Superior temporal gyrus (tissue), 1 donor: ENCODE results near the gene SERPINI1.
A peak's percentile ranks its signal among the peaks of the same experiment; 100 is the strongest.
"Not testable (repeated sequence)": the region's sequence is repeated elsewhere in the genome, so short reads cannot be mapped to it uniquely, and the experiment has no call there.

Experiments
- DNase-seq: peaks from one replicate; pipeline ENCODE4 v3.0.0-alpha.2; 2016; ENCODE audit errors: extremely low spot score

Gene SERPINI1

DNA sequence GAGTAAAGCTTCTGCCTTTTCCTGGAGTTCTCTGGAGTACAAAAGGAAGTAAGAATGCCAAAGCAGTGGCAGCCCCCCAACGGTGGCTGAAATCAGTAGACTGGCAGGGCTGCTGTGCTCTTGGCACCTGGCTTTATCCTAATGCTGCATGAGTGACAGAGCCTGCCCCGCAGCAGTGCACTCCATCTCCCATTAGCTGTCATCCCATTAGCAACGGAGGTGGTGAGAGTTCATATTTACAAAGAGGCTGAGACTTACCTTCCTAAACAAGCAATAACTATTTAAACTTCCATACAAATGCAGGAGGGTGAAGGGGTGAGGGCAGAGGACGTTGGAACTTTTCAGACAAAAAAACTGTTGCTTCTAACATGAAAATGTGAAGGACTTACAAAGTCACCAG, 51.9 kb downstream of the SERPINI1 start:
- DNase-seq, result no peak

DNA sequence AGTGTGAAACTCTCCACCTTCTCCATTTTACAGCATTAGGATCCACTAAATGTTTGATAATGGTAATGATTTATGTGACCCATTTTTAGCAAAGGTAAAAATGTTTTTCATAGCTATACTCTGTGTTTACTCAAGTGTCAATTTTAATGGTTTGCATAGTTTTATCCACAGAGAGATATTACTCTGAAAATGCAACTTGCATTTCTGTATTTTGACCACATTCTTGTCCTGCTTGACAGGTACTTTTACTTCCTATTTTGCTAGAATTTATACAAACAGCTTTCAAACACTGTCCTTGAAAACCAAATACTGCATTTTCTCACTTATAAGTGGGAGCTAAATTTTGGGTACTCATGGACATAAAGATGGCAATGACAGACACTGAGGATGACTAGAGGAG, 62.9 kb downstream of the SERPINI1 start:
- no peak for DNase-seq

DNA sequence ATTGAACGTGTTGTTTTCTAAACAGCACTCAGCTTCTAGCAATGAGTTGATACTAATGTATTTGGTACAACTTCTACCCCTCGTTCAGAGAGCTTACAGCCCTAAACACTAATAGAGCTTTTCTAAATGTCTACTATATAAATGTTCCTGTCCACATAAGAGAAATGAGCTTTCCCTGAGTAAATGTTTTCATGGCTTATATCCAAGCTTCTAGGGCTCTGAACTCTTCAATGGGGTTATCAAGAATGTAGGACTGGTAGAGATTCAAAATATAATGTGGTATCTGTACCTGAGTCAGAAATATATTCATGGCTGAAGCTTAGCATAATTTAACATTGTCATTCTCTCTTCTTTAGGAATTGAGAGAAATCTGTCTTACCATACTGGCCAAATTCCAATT, 73.4 kb downstream of the SERPINI1 start:
- no peak for DNase-seq

DNA sequence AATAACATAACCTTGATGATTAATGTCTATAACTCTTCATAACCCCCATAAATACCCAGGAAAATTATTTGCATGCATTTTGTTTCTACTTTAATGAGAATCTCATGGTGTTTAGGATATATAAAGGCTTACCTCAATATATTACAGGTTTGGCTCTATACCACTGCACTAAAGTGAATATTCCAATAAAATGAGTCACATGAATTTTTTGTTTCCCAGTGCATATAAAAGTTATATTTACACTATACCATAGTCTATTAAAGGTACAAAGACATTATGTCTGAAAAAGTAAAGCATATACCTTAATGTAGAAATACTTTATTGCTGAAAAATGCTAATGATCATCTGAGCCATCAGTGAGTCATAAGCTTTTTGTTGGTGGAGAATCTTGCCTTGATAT, 74.7 kb downstream of the SERPINI1 start:
- DNase-seq, result no peak

DNA sequence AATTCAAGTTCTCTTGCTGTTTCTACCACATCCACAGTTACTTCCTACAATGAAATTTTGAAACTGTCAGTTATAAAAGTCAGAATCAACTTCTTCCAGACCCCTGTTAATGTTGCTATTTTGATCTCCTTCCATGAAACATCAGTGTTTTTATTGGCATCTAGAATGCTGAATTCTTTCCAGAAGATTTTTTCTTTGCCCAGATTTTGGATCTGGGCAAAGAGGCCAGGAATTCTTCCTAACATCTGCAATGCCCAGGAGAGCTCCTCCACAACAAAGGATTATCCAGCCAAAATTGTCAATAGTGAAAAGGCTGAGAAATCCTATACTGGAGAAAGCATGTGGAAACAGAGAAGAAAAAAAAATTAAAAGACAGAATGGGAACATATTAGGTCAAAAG, 75.5 kb downstream of the SERPINI1 start:
- DNase-seq, result no peak

DNA sequence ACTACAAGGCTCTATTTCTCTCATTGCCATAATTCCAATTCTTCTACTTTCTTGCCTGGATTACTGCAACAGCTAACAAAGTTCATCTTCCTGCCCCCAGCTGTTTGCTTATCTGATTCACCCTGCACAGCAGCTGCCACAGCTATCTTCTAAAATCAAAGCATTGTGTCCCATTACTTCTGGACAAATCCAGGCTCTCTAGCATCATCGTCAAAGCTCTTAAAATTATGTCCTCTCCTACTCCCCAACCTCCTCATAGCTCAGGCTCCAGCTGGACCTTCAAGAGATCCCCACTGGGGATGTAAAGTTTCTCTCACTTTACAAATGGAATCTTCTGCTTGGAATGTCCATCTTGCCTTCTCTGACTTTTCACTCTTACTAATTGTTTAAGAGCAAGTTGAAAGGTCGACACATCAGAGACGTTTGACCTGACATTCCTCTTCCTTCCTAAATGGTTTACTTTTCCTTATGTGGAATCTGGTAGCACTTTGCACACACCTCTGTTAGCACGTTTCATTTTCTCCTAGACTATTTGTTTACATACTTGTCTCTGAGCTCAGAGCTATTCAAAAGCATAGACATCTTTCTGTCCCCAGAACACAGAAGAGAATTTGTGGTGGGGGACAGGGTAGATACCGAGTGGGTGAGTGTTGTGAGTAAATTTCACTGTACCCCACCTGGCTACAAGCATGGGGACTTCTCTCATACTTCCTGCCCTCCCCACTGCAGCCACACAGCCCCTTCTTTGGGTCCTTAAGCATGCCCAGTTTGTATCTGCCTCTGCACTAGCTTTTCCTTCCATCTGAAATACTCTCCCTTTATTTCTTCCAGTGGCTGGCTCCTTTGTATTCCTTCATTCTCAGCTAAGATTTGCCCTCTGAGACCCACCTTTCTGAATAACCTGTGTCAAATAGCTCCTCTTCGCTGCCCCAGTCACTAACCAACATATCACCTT, 77.9 kb downstream of the SERPINI1 start:
- DNase-seq, result no peak

DNA sequence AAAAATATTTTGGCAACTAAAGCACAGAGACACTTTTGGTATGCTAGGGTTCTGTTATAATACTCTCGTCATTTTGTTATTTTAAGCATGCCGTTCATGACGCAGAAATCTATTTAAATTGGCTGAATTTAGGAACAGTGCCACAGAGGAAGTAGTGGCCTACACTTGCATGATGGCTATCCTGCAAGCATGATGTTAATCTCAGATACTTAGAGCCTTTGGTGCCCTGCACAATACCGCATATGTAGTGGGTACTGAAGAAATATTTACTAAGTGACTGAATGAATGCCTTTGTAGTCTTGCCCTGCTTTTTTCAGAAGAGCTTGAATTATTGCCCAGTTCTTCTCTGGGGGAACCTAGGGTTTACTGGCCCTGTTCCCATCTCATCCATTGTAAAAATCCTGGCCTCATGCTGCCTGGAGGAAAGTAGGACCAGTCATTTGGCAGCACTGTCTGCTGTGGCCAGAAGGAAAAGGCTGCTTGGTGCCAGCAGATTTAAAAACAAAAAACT, 79.0 kb downstream of the SERPINI1 start:
- peak; percentile 97 for DNase-seq

DNA sequence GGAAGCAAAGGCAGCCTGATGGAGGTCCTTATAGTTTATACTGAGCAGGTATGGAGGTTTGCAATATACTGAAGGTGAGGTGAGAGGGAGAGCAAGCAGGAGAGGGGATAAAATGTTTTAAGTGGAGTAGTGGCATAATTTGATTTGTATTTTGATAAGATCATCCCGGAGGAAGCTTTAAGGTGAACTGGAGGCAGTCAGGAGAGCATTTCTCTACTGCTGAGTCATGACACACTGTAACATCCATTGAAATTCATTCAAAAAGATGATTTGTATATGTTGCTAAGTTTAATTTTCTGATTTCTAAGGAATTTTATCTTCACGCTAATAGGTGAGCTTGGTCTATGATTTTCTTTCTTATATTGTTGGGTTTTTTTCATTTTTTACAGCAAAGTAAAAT, 81.4 kb downstream of the SERPINI1 start:
- no peak for DNase-seq

DNA sequence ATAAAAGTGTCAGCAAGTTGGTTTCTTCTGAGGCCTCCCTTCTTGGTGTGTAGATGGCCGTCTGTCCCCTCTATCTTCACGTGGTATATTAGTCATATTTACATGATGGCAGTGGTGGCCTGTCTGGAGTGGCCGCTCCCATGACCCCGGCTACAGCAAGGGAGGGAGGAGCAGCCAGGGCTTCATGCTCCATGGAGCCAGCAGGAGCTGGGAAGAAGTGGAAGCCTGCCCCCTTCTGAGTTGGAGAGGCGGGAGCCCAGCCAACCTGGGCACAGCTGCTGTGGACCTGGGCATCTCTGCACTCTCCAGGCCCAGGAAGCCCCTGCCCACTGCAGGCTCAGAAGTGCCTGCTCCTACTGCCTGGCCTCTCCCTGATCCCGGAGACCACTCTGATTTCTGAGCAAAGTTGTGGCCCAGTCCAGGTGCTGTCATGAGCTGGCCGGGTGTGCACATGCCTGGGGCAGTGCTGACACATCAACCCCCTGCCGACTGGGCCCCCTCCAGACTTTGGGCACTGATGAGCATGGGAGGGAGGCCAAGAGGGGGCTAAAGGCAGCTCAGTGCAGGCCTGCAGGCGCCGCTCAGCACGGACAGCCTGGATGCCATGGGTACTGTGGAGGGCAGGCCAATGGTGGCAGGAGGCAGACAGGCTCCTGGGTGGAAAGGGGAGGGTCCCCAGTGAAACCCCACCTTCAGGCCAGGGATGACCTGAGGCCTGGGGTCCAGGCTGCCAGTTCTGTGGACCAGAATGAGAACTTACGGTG, 84.8 kb downstream of the SERPINI1 start:
- DNase-seq, result no peak

DNA sequence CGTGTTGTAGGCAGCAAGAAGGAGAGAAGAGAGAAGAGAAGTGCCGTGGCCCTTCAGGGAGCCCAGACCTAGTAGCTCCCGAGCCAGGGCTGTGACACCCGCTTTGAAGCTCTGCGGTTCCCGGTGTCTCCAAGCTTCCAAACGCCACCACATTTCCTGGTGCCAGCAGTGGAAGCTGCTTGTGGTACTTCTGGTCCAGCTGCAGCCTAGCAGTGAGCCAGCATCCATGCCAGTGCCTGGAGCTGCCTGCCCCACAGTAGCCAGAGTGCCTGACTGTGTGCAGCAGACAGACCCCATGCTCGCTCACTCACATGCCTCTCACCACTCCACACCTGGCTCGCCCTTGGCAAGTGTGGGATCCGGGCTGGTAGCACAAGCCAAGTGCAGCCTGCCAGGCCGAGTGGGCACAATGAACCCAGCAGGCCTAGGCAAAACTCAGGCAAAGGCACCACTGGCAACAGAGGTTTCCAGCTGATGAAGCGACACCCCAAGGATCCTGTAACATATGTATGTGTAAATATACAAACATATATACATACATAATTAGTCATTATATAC, 85.8 kb downstream of the SERPINI1 start:
- no peak for DNase-seq

DNA sequence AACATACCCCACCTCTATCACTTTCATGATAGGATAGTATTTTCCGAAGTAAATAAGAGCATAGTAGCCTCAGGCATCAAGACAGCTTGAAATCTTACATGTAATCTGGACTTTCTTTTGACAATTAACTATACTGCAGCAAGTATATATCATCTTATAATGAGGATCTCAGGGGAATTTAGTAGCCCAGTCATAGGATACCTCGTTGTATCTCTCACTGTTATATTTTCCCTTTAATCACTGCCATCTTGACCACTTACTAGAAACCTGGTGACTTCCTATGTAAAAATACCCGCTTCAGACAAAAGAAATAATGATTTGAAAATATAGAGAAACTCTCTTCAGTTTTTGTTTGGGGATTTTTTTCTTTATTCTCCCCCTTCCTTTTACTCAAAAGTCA, 88.2 kb downstream of the SERPINI1 start:
- no peak for DNase-seq

DNA sequence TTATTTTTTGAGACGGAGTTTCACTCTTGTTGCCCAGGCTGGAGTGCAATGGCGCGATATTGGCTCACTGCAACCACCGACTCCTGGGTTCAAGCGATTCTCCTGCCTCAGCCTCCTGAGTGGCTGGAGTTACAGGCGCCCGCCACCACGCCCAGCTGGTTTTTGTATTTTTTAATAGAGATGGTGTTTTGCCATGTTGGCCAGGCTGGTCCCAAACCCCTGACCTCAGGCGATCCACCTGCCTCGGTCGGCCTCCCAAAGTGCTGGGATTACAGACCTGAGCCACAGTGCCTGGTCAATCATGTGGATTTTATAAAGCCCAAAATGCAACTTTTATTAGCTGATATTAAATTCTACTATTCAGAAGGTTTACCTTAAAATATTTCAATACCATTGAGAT, 92.1 kb downstream of the SERPINI1 start:
- not testable (repeated sequence) for DNase-seq

DNA sequence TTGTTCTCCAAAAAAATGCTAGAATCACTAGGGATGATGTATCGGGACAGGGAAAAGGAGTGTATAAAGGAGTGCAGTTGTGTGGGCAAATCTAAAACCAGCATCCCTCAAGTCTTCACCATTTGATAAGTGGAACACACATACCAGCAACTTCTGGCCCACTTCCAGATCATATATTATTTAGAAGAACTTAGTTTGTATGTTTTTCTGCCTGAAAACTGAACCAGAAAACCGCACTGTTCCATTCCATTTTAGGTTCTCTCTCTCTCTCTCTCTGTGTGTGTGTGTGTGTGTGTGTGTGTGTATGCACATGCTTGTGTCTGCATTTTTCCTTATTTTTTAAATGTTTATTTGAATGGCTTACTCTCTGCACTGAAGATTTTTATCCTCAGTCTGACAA, 93.5 kb downstream of the SERPINI1 start:
- DNase-seq, result no peak

DNA sequence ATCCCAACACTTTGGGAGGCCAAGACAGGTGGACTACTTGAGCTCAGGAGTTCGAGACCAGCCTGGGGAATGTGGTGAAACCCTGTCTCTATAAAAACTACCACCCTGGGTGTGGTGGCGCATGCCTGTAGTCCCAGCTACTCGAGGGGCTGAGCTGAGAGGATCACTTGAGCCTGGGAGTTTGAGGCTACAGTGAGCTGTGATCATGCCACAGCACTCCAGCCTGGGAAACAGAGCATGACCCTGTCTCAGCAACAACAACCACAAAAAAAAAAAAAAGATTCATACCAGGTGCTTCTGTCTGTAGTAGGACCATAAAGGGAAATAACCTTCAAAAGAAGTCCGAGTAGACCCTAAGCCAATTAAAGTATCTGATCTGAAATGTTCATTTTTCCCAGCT, 94.5 kb downstream of the SERPINI1 start:
- no peak for DNase-seq

DNA sequence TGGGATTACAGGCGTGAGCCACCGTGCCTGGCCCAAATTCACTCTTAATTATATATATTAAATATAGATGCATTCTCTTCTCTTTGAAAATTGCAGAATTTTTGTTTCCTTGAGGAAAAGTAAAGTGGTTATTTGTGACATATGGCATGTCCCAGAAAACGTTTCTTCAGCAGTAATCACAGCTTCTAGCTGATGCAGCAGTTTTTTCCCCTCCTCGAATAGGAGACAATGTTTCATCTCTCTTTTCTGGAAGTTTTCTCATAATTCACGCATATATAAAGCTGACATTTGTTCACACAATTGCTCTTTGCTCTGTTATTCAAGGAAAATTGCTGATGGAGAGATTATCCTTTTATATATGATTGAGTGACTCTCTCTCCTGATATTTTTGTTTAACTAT, 99.8 kb downstream of the SERPINI1 start:
- no peak for DNase-seq

DNA sequence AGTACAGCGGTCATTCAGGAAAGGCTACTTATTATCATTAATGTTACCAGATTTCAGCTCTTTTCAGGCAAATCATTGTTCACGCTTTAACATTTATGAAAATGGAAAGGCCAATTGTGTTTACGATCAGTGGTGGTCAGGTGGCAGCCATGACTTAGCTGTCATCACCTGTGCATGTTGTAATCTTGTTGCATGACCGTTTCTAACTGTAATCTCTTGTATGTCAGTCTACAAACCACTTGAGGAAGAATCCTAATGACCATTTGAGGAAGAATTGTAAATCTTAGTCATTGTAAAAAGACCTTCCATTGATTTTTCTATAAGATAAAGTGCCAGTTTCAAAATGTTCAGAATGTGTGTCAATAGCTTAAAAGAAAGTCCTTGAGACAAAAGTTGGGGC, 100.4 kb downstream of the SERPINI1 start:
- no peak for DNase-seq

DNA sequence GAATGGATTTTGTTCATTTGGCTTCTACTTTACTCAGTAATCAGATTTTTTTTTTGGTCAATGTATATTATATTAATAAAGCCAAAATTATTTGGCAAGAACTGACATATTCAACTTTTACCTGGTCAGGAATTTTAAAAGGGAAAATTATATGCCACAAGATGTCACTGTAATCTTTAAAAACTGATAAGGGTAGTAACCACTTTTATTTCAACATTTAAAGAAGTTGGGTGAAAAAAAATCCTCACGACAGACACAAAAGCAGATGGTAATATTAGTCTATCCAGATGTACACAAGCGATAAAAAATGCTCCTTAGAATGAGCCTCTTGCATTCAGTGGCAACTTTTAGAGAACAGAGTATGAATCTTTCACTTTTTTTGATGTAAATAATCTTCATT, 101.9 kb downstream of the SERPINI1 start:
- no peak for DNase-seq

DNA sequence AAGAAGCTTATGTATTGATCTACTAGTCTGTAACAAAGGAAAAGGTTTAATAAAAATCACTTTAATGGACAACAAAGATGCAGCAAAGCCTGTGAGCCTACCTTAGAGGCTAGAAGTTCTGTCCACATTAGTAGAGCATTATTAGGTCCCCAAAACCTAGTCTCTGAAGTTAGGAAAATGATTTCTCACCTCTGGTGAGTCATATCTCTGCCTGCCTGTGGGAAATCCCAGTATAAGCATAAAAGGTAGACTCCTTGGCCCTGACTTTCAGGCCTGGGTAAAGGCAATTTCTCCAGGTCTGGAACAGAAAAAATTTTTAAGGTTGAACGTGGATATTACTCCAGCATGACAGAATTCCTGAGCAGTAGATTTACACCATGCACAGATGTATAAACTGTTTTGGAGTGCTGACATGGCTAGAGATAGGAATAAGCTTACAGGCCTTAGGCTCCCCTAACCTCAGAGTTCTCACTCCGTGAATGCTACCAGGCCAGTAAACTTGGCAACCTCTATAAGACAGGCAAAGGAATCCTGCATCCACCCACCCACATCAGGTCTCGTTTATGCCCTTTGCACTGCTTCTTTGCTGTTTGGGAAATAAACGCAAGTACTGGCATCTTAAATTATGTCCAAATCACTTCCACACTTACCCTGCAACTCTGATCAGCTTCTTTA, 104.1 kb downstream of the SERPINI1 start:
- no peak for DNase-seq

DNA sequence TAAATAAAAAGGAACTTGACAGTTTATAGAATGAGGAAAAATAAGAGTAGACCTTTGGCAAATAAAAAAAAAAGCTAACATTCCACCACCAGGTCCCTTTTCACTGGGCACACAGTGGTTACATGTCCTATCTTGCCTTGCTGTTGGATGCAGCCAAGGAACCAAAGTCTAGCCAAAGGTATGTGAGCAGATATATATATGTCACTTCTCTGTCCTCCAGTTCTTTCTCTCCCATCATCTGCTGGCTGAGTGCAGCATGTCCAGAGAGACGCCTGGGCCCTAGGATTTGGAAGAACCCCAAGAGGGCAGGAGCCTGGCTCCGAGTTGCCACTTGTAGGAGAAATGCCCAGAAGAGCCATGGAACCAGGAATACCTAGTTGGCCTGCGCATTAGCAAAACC, 104.7 kb downstream of the SERPINI1 start:
- no peak for DNase-seq

DNA sequence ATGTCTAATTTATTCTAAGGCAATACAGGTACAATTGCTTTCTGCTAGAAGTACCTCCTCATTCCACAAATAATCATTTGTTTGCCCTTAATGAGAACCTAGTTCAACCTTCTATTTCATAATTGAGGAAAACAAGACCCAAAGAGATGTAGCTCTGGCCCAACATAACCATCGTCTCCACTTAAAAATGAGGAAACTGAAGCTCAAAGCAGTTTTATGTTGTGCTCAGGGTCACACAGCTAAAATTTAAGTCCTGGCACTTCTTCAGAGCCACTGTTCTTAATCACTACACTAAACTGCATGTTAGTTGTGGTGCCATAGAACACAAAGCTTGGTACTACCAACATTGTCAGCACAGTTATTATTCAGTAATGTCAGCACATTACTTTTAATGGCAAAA, 108.0 kb downstream of the SERPINI1 start:
- DNase-seq, result no peak

DNA sequence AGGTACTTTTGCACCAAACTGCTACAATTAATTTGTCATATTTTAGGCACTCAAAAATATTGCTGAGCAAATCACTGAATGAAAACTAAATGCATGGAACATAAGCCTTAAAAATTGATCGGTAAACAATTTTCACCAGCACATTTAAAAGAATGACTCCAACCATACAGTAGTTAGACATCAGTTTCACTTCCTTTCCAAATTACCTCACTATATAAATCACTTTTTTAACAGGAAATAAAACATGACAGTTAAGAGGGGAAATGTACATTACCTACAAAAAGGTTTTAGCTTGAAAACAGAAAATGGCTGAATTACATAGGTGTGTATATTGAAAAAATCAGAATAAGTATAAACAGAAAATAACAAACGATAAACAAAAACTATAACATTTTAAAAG, 108.4 kb downstream of the SERPINI1 start:
- no peak for DNase-seq

DNA sequence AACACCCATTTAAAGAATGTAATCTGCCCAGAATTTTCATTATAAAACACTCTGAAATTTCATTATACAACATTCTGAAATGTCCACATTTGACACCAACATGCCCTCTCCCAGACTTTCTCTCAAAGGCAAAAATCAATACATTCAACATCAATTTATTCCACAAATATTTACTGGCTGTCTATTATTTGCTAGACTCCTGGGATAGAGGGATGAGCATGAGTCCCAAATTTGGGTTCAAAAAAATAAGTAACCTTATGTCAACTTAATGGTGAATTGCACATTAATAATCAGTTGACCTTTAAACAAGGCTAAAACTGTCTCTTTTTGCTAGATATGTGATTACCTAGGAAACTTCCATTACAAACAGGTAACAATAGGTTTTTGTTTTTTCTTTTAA, 109.0 kb downstream of the SERPINI1 start:
- DNase-seq, result no peak
